Esophagus (tissue), 2 donors: ENCODE measurements around the gene ZNF454. TPM values are rescaled to one million over a fixed set of nuclear protein-coding genes. Genes with fewer than 3 reads are reported as not detected.

Experiments used
- H3K27ac ChIP-seq, 2 donors: one replicate each; pipeline ENCODE4 v1.5.1; 2013; ENCODE audit warnings: low read depth in 2 of 2, mild to moderate bottlenecking in 2 of 2, inconsistent platforms in 1 of 2, low read length in 1 of 2, moderate library complexity in 1 of 2
- H3K27me3 ChIP-seq, 2 donors: one replicate each; pipeline ENCODE4 v1.6.1; 2013; ENCODE audit warnings: low read length in 2 of 2, control low read depth in 1 of 2, mild to moderate bottlenecking in 1 of 2; ENCODE audit not compliant: insufficient read depth in 2 of 2, control insufficient read depth in 1 of 2
- H3K36me3 ChIP-seq, 2 donors: one replicate each; pipeline ENCODE4 v1.6.1; 2013; ENCODE audit warnings: low read length in 1 of 2; ENCODE audit not compliant: control insufficient read depth in 2 of 2, insufficient read depth in 2 of 2
- H3K4me1 ChIP-seq, 2 donors: one replicate each; pipeline ENCODE4 v1.6.1; 2013; ENCODE audit warnings: low read length in 1 of 2; ENCODE audit not compliant: control insufficient read depth in 2 of 2, insufficient read depth in 2 of 2
- H3K4me3 ChIP-seq, 2 donors: one replicate each; pipeline ENCODE4 v1.5.1; 2013; ENCODE audit warnings: low read length in 2 of 2, mild to moderate bottlenecking in 2 of 2, low read depth in 1 of 2, moderate library complexity in 1 of 2
- H3K9me3 ChIP-seq, 2 donors: one replicate each; pipeline ENCODE4 v1.6.1; 2013; ENCODE audit warnings: mild to moderate bottlenecking in 2 of 2, low read depth in 1 of 2, low read length in 1 of 2, moderate library complexity in 1 of 2; ENCODE audit not compliant: control insufficient read depth in 2 of 2, insufficient read depth in 1 of 2
- WGBS, 2 donors: extraction: QIAGEN DNeasy Blood & Tissue Kit; methylation state at CpG; one replicate each; pipeline ENCODE4 v1.1.7; 2013; 5-methylcytosine and 5-hydroxymethylcytosine counted together
- polyA plus RNA-seq, 2 donors: library from polyadenylated mRNA; stranded (reverse); fragments of 200-250 nt; gene quantifications; one replicate each; pipeline ENCODE4 v1.2.3, GENCODE V29; 2013
- donor health status: healthy with polysubstance abuse.
- donor health status: Bipolar disorder and iron deficiency.

The ZNF454 gene
- polyA plus RNA-seq, 2 donors, result 0.40 to 0.71 TPM

- WGBS, 2 donors, result 93 to 96% methylated on average over 17 of the region's 17 CpGs
- Histone ChIP-seq H3K36me3 (no peaks in the 10 kb centered on the region), H3K27me3 (no peaks in the 10 kb centered on the region), H3K27ac (no peak overlapping the region), H3K4me3 (peak overlapping the region in 1 of 2 donors; percentile 6), H3K4me1 (no peaks in the 10 kb centered on the region), H3K9me3 (peaks cover 30 to 60% of the 10 kb centered on the region in 2 donors)
Observed at GRCh38 chr5:178982941-178983340, 41.9 kb downstream of the ZNF454 start.

- WGBS, 2 donors, result 93 to 95% methylated on average over 10 of the region's 10 CpGs
Observed at GRCh38 chr5:178983728-178984127, 42.7 kb downstream of the ZNF454 start.

GRCh38 chr5:178984145-178985072 lies 43.4 kb downstream of the ZNF454 start:
- Histone ChIP-seq H3K36me3 (no peaks in the 10 kb centered on the region), H3K27me3 (no peaks in the 10 kb centered on the region), H3K27ac (no peak overlapping the region), H3K4me3 (no peak overlapping the region), H3K4me1 (no peaks in the 10 kb centered on the region), H3K9me3 (peaks cover 39 to 65% of the 10 kb centered on the region in 2 donors)
- WGBS, 2 donors, result 94 to 95% methylated on average over 37 of the region's 37 CpGs

More at GRCh38 chr5:178983728-178984127, 42.7 kb downstream of the ZNF454 start:
- Histone ChIP-seq H3K36me3 (no peaks in the 10 kb centered on the region), H3K27me3 (no peaks in the 10 kb centered on the region), H3K4me3 (no peak overlapping the region), H3K9me3 (peaks cover 35 to 62% of the 10 kb centered on the region in 2 donors), H3K27ac (no peak overlapping the region), H3K4me1 (no peaks in the 10 kb centered on the region)

- no peaks in the 10 kb centered on the region for H3K36me3 ChIP-seq
- WGBS, 2 donors, result 97% methylated on average over 38 to 43 of the region's 43 CpGs
Observed at GRCh38 chr5:178986326-178986960, 45.4 kb downstream of the ZNF454 start.

GRCh38 chr5:178988436-178989220 lies 47.6 kb downstream of the ZNF454 start:
- 91 to 93% methylated on average over 27 of the region's 27 CpGs for WGBS, 2 donors
- H3K27me3 ChIP-seq, result peaks cover 0 to 4% of the 10 kb centered on the region in 2 donors
- H3K4me1 ChIP-seq, result no peaks in the 10 kb centered on the region
- H3K9me3 ChIP-seq, result peaks cover 24 to 50% of the 10 kb centered on the region in 2 donors
- no peak overlapping the region for H3K4me3 ChIP-seq
- no peak overlapping the region for H3K27ac ChIP-seq
- H3K36me3 ChIP-seq, result no peaks in the 10 kb centered on the region

More at GRCh38 chr5:178986326-178986960, 45.4 kb downstream of the ZNF454 start:
- Histone ChIP-seq H3K9me3 (peaks cover 33 to 65% of the 10 kb centered on the region in 2 donors), H3K27ac (no peak overlapping the region), H3K4me3 (no peak overlapping the region), H3K4me1 (no peaks in the 10 kb centered on the region), H3K27me3 (no peaks in the 10 kb centered on the region)

GRCh38 chr5:178989311-178989710 lies 48.3 kb downstream of the ZNF454 start:
- no peak overlapping the region for H3K4me3 ChIP-seq
- no peaks in the 10 kb centered on the region for H3K36me3 ChIP-seq
- no peak overlapping the region for H3K27ac ChIP-seq
- H3K4me1 ChIP-seq, result peaks cover 0 to under 1% of the 10 kb centered on the region in 2 donors
- peaks cover 0 to 4% of the 10 kb centered on the region in 2 donors for H3K27me3 ChIP-seq
- WGBS, 2 donors, result 89 to 92% methylated on average over 7 of the region's 7 CpGs
- H3K9me3 ChIP-seq, result peaks cover 20 to 44% of the 10 kb centered on the region in 2 donors

GRCh38 chr5:178990491-178990890 lies 49.5 kb downstream of the ZNF454 start:
- Histone ChIP-seq H3K4me1 (peaks cover 0 to 4% of the 10 kb centered on the region in 2 donors), H3K9me3 (peaks cover 13 to 37% of the 10 kb centered on the region in 2 donors), H3K4me3 (no peak overlapping the region), H3K27ac (no peak overlapping the region), H3K36me3 (no peaks in the 10 kb centered on the region), H3K27me3 (peaks cover 4% of the 10 kb centered on the region in 2 donors)
- 88 to 94% methylated on average over 11 to 12 of the region's 12 CpGs for WGBS, 2 donors

- peaks cover 13 to 34% of the 10 kb centered on the region in 2 donors for H3K9me3 ChIP-seq
- H3K4me3 ChIP-seq, result no peak overlapping the region
- H3K36me3 ChIP-seq, result no peaks in the 10 kb centered on the region
- peaks cover 0 to 4% of the 10 kb centered on the region in 2 donors for H3K4me1 ChIP-seq
- H3K27ac ChIP-seq, result no peak overlapping the region
- 88 to 90% methylated on average over 28 of the region's 28 CpGs for whole genome bisulfite sequencing, 2 donors
- H3K27me3 ChIP-seq, result peaks cover 4 to 5% of the 10 kb centered on the region in 2 donors
Observed at GRCh38 chr5:178991190-178992145, 50.5 kb downstream of the ZNF454 start.
